ENCODE measurements around the gene PCLO.

- TF ChIP-seq POLR2A (IDR thresholded peaks at IDR 0.05) (no peak), CTCF (IDR thresholded peaks at IDR 0.05) (no peak), POLR2AphosphoS5 (IDR thresholded peaks at IDR 0.05) (no peak)
These were observed 66.6 kb downstream of the PCLO start for GRCh38 chr7:83096065-83096580.
